WTC11 (cell line): ENCODE results near the gene ITPR3. TPM values are rescaled to one million over a fixed set of nuclear protein-coding genes. Genes with fewer than 3 reads are reported as not detected.

ENCODE experiments used
- ATAC-seq: fragments of 200-7000 bp; cut with Tn5 transposase; 2 replicates; pipeline ENCODE4 v1.10.0; 2021; ENCODE audit warnings: mild to moderate bottlenecking, moderate library complexity
- CTCF ChIA-PET: fragments of 300-600 bp; sonication (Branson Sonifier 250); formaldehyde crosslinking; loops from one replicate; lab custom pipeline; 2021; ENCODE audit warnings: antibody characterized with exemption; lab: Charles Lee
- POLR2A ChIA-PET: fragments of 350-600 bp; sonication (Branson Sonifier 250); formaldehyde crosslinking; loops from one replicate; lab custom pipeline; 2021; ENCODE audit warnings: antibody characterized with exemption; lab: Charles Lee
- DNase-seq: peaks from one replicate; pipeline ENCODE4 v3.0.0; 2021; ENCODE audit warnings: low spot score
- H3K27ac Mint-ChIP-seq: 2 replicates; pipeline ENCODE4 v1.8.0; 2021; ENCODE audit warnings: mixed read lengths
- H3K27me3 Mint-ChIP-seq: 2 replicates; pipeline ENCODE4 v1.8.0; 2021; ENCODE audit warnings: low read depth, mild to moderate bottlenecking, moderate library complexity, mixed read lengths
- H3K36me3 Mint-ChIP-seq: 2 replicates; pipeline ENCODE4 v1.8.0; 2021; ENCODE audit warnings: mixed read lengths
- H3K4me1 Mint-ChIP-seq: 2 replicates; pipeline ENCODE4 v1.8.0; 2022; ENCODE audit warnings: mixed read lengths
- H3K4me3 Mint-ChIP-seq: 2 replicates; pipeline ENCODE4 v1.8.0; 2021; ENCODE audit warnings: mild to moderate bottlenecking, moderate library complexity, mixed read lengths
- H3K9me3 Mint-ChIP-seq: 2 replicates; pipeline ENCODE4 v1.8.0; 2021; ENCODE audit warnings: mixed read lengths
- CBFB ChIP-seq: sonication (generic); formaldehyde crosslinking; IDR thresholded peaks from 2 replicates; pipeline ENCODE4 v1.8.1; 2022; ENCODE audit warnings: mild to moderate bottlenecking, low read depth, missing genetic modification reagents
- CREB1 ChIP-seq: sonication (generic); formaldehyde crosslinking; IDR thresholded peaks from 2 replicates; pipeline ENCODE4 v1.8.0; 2023; ENCODE audit warnings: mild to moderate bottlenecking, missing genetic modification reagents
- GRHL2 ChIP-seq: fragments of 250-450 bp; sonication (Bioruptor Pico); IDR thresholded peaks from 2 replicates; pipeline ENCODE4 v1.8.0; 2022; ENCODE audit warnings: mild to moderate bottlenecking, moderate library complexity; ENCODE audit not compliant: insufficient replicate concordance, severe bottlenecking
- JAZF1 ChIP-seq: fragments of 250-450 bp; sonication (Bioruptor Pico); IDR thresholded peaks from 2 replicates; pipeline ENCODE4 v1.9.0; 2021; ENCODE audit warnings: moderate library complexity, mild to moderate bottlenecking, inconsistent platforms
- NFATC4 ChIP-seq: fragments of 250-450 bp; sonication (Bioruptor Pico); IDR thresholded peaks from 2 replicates; pipeline ENCODE4 v1.9.0; 2021; ENCODE audit warnings: mild to moderate bottlenecking
- NFYB ChIP-seq: sonication (generic); formaldehyde crosslinking; conservative IDR thresholded peaks from 2 replicates; pipeline ENCODE4 v1.8.0; 2022; ENCODE audit warnings: low read depth, missing genetic modification reagents
- NR1H2 ChIP-seq: sonication (generic); formaldehyde crosslinking; IDR thresholded peaks from 2 replicates; pipeline ENCODE4 v1.9.0; 2021; ENCODE audit warnings: mild to moderate bottlenecking, moderate library complexity, missing genetic modification reagents
- OVOL2 ChIP-seq: fragments of 250-450 bp; sonication (Bioruptor Pico); IDR thresholded peaks from 2 replicates; pipeline ENCODE4 v1.9.0; 2021; ENCODE audit warnings: mild to moderate bottlenecking, borderline replicate concordance
- ZBTB21 ChIP-seq: sonication (generic); formaldehyde crosslinking; IDR thresholded peaks from 2 replicates; pipeline ENCODE4 v1.8.1; 2023; ENCODE audit warnings: mild to moderate bottlenecking, missing genetic modification reagents, borderline replicate concordance
- ZNF263 ChIP-seq: sonication (generic); formaldehyde crosslinking; IDR thresholded peaks from 2 replicates; pipeline ENCODE4 v1.8.1; 2022; ENCODE audit warnings: low read depth, mild to moderate bottlenecking, moderate library complexity, missing genetic modification reagents
- ZNF317 ChIP-seq: sonication (generic); formaldehyde crosslinking; IDR thresholded peaks from 2 replicates; pipeline ENCODE4 v1.8.1; 2023; ENCODE audit warnings: low read depth, mild to moderate bottlenecking, moderate library complexity, missing genetic modification reagents, borderline replicate concordance
- total RNA-seq: library from RNA; stranded (reverse); gene quantifications from 3 replicates; pipeline ENCODE4 v1.2.3, GENCODE V29; 2021
- TF ChIP-seq, protein P1 (sequence below): fragments of 250-450 bp; sonication (Bioruptor Pico); conservative IDR thresholded peaks from 2 replicates; pipeline ENCODE4 v1.9.0; 2021; ENCODE audit warnings: mild to moderate bottlenecking
- TF ChIP-seq, protein P2 (sequence below): sonication (generic); formaldehyde crosslinking; IDR thresholded peaks from 2 replicates; pipeline ENCODE4 v1.8.1; 2023; ENCODE audit warnings: mild to moderate bottlenecking, missing genetic modification reagents
- TF ChIP-seq, protein P3 (sequence below): sonication (generic); formaldehyde crosslinking; IDR thresholded peaks from 2 replicates; pipeline ENCODE4 v1.8.0; 2022; ENCODE audit warnings: missing genetic modification reagents
- TF ChIP-seq, protein P4 (sequence below): sonication (generic); formaldehyde crosslinking; IDR thresholded peaks from 2 replicates; pipeline ENCODE4 v1.8.1; 2022; ENCODE audit warnings: missing genetic modification reagents, borderline replicate concordance
- TF ChIP-seq, protein P5 (sequence below): fragments of 250-450 bp; sonication (Bioruptor Pico); IDR thresholded peaks from 2 replicates; pipeline ENCODE4 v1.8.0; 2021; ENCODE audit warnings: mild to moderate bottlenecking
- TF ChIP-seq, protein P6 (sequence below): sonication (generic); formaldehyde crosslinking; IDR thresholded peaks from 2 replicates; pipeline ENCODE4 v1.8.1; 2022; ENCODE audit warnings: mild to moderate bottlenecking, moderate library complexity, missing genetic modification reagents
- TF ChIP-seq, protein P7 (sequence below): fragments of 200-600 bp; IDR thresholded peaks from 2 replicates; pipeline ENCODE4 v1.8.0; 2022; ENCODE audit warnings: antibody characterized with exemption

The ITPR3 gene
- total RNA-seq, 1 experiment from 2014 or later, result 47.3 TPM

DNA sequence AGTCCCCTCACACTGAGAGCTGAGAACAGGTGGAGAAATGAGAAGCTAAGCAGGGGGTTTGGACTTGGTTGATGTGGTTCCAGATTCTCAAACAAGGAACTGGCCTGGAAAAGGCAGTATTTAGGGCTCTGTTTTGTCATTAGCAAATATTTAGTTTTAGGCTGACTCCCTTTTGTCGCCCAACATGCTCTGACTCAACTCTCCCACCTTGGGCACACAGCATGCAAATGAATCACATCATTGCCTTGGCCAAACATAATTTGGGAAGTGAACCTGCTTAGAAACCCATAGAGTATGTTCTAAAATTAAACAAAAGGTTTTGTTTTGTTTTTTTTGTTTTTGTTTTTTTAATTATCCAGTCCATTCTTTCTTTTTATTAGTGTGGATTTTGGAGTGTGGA lies 99.9 kb downstream of the ITPR3 start:
- ChIA-PET POLR2A (no interaction called here), CTCF (no interaction called here)
- no peaks in the 10 kb centered on the region for H3K36me3 Mint-ChIP-seq
- no peak overlapping the region for H3K27ac Mint-ChIP-seq
- TF ChIP-seq CREB1 (no peak), OVOL2 (no peak)
- TF ChIP-seq, protein P1, sequence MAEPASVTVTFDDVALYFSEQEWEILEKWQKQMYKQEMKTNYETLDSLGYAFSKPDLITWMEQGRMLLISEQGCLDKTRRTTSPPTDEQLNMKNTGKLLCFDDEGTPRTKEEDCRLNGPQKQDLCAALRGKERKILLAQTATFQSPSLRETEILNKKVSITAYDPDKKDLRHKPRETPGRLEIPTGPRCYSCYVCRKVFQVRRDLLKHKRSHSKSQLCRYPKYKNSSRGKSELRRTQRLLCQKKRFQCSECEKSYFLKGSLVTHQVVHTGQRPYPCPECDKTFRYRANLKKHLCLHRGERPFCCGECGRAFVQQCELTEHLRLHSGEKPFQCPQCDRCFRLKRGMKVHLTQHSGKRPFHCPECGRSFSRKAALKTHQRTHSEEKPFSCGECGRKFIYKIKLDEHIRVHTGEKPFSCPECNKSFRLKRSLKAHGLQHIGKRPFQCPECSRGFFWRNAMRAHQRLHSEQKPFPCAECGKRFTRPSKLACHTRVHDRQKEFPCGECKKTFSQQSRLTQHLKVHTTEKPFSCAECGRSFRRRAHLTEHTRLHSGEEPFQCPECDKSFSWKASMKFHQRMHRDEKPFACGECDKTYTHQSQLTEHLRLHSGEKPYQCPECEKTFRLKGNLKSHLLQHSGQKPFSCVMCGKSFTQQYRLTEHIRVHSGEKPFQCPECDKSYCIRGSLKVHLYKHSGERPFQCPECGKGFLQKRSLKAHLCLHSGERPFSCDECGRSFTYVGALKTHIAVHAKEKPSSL, result no peak
- no peak for DNase-seq
- peaks cover 25% of the 10 kb centered on the region for H3K4me1 Mint-ChIP-seq
- H3K27me3 Mint-ChIP-seq, result peaks cover 4% of the 10 kb centered on the region; the same call in 1 of the 2 replicates
- H3K4me3 Mint-ChIP-seq, result no peak overlapping the region
- H3K9me3 Mint-ChIP-seq, result no peaks in the 10 kb centered on the region
- ATAC-seq, result no peak

DNA sequence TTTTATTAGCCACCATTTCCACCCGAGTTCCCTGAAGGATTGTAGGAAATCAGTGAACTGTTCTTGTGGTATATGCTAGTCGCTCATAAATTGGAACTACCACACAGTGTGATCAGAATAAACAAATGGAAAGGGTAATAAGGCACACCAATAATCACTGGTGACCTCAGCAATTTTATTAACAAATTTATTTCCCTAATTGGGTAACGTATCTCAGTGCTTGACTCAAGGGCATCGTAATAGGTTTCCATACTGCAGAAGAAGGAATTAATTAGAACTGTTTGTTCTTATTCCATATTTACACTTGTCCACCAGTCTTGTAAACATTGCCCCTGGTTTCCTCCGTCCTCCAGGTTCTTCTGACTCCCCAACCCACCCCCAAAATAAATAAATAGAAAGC lies 100.4 kb downstream of the ITPR3 start:
- ATAC-seq, result no peak
- H3K27me3 Mint-ChIP-seq, result peaks cover 4% of the 10 kb centered on the region; the same call in 1 of the 2 replicates
- H3K9me3 Mint-ChIP-seq, result no peaks in the 10 kb centered on the region
- TF ChIP-seq, protein P2, sequence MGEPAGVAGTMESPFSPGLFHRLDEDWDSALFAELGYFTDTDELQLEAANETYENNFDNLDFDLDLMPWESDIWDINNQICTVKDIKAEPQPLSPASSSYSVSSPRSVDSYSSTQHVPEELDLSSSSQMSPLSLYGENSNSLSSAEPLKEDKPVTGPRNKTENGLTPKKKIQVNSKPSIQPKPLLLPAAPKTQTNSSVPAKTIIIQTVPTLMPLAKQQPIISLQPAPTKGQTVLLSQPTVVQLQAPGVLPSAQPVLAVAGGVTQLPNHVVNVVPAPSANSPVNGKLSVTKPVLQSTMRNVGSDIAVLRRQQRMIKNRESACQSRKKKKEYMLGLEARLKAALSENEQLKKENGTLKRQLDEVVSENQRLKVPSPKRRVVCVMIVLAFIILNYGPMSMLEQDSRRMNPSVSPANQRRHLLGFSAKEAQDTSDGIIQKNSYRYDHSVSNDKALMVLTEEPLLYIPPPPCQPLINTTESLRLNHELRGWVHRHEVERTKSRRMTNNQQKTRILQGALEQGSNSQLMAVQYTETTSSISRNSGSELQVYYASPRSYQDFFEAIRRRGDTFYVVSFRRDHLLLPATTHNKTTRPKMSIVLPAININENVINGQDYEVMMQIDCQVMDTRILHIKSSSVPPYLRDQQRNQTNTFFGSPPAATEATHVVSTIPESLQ, result no peak
- H3K4me3 Mint-ChIP-seq, result no peak overlapping the region
- H3K27ac Mint-ChIP-seq, result no peak overlapping the region
- no peaks in the 10 kb centered on the region for H3K36me3 Mint-ChIP-seq
- ChIA-PET CTCF (interaction anchor here (2.1 kb wide), 2 partner anchors 10 to 50 kb away, joined by 9 to 25 read pairs; partner anchors contain the start of gene UQCC2), POLR2A (no interaction called here)
- H3K4me1 Mint-ChIP-seq, result peaks cover 25% of the 10 kb centered on the region
- DNase-seq, result no peak

DNA sequence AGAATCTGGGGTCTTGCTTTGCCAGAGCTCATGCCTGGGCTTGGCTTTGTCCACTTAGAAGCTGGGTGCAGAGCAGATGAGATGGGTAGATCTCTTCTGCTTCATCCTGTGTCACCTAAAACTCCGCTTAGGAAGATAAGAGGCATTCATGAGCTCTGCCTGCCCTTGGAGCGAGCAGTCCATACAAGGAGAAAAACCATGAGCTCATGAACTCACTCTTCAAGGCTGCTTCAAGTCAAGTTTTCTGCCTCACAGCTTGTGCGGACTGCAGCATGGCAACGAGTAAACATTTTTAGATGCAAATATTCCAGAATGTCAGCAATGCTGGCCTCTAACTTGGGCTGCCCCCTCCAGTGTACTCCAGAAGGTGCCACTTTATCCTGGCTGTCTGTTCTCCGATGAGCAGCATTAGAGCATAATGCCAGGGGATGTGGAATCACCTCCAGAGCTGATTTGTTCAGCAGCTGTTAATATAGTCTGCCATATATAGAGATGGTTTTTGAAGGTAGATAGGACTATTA lies 101.0 kb downstream of the ITPR3 start:
- ChIA-PET CTCF (interaction anchor here (1.0 to 2.1 kb wide), 5 partner anchors 8 to 132 kb away, joined by 3 to 25 read pairs (median 5); partner anchors contain the start of gene UQCC2), POLR2A (no interaction called here)
- Mint-ChIP-seq H3K27ac (no peak overlapping the region), H3K9me3 (no peaks in the 10 kb centered on the region), H3K4me3 (no peak overlapping the region), H3K36me3 (no peaks in the 10 kb centered on the region), H3K4me1 (peaks cover 21% of the 10 kb centered on the region), H3K27me3 (peaks cover 4% of the 10 kb centered on the region; the same call in 1 of the 2 replicates)
- no peak for DNase-seq
- ATAC-seq, result no peak
- no peak for TF ChIP-seq NR1H2 (CRISPR knock-in tag)
- TF ChIP-seq ZBTB21 (CRISPR knock-in tag), result no peak
- TF ChIP-seq, protein P3, sequence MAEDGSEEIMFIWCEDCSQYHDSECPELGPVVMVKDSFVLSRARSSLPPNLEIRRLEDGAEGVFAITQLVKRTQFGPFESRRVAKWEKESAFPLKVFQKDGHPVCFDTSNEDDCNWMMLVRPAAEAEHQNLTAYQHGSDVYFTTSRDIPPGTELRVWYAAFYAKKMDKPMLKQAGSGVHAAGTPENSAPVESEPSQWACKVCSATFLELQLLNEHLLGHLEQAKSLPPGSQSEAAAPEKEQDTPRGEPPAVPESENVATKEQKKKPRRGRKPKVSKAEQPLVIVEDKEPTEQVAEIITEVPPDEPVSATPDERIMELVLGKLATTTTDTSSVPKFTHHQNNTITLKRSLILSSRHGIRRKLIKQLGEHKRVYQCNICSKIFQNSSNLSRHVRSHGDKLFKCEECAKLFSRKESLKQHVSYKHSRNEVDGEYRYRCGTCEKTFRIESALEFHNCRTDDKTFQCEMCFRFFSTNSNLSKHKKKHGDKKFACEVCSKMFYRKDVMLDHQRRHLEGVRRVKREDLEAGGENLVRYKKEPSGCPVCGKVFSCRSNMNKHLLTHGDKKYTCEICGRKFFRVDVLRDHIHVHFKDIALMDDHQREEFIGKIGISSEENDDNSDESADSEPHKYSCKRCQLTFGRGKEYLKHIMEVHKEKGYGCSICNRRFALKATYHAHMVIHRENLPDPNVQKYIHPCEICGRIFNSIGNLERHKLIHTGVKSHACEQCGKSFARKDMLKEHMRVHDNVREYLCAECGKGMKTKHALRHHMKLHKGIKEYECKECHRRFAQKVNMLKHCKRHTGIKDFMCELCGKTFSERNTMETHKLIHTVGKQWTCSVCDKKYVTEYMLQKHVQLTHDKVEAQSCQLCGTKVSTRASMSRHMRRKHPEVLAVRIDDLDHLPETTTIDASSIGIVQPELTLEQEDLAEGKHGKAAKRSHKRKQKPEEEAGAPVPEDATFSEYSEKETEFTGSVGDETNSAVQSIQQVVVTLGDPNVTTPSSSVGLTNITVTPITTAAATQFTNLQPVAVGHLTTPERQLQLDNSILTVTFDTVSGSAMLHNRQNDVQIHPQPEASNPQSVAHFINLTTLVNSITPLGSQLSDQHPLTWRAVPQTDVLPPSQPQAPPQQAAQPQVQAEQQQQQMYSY (CRISPR knock-in tag), result no peak
- TF ChIP-seq JAZF1 (CRISPR knock-in tag), result no peak
- TF ChIP-seq, protein P4, sequence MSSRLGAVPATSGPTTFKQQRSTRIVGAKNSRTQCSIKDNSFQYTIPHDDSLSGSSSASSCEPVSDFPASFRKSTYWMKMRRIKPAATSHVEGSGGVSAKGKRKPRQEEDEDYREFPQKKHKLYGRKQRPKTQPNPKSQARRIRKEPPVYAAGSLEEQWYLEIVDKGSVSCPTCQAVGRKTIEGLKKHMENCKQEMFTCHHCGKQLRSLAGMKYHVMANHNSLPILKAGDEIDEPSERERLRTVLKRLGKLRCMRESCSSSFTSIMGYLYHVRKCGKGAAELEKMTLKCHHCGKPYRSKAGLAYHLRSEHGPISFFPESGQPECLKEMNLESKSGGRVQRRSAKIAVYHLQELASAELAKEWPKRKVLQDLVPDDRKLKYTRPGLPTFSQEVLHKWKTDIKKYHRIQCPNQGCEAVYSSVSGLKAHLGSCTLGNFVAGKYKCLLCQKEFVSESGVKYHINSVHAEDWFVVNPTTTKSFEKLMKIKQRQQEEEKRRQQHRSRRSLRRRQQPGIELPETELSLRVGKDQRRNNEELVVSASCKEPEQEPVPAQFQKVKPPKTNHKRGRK (CRISPR knock-in tag), result no peak
- TF ChIP-seq, protein P5, sequence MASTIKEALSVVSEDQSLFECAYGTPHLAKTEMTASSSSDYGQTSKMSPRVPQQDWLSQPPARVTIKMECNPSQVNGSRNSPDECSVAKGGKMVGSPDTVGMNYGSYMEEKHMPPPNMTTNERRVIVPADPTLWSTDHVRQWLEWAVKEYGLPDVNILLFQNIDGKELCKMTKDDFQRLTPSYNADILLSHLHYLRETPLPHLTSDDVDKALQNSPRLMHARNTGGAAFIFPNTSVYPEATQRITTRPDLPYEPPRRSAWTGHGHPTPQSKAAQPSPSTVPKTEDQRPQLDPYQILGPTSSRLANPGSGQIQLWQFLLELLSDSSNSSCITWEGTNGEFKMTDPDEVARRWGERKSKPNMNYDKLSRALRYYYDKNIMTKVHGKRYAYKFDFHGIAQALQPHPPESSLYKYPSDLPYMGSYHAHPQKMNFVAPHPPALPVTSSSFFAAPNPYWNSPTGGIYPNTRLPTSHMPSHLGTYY (CRISPR knock-in tag), result no peak
- no peak for TF ChIP-seq NFYB
- TF ChIP-seq, protein P6, sequence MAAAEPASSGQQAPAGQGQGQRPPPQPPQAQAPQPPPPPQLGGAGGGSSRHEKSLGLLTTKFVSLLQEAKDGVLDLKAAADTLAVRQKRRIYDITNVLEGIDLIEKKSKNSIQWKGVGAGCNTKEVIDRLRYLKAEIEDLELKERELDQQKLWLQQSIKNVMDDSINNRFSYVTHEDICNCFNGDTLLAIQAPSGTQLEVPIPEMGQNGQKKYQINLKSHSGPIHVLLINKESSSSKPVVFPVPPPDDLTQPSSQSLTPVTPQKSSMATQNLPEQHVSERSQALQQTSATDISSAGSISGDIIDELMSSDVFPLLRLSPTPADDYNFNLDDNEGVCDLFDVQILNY, result no peak
- no peak for TF ChIP-seq CBFB (CRISPR knock-in tag)
- no peak for TF ChIP-seq GRHL2 (CRISPR knock-in tag)
- no peak for TF ChIP-seq NFATC4
- TF ChIP-seq ZNF317, result no peak
- TF ChIP-seq, protein P7, sequence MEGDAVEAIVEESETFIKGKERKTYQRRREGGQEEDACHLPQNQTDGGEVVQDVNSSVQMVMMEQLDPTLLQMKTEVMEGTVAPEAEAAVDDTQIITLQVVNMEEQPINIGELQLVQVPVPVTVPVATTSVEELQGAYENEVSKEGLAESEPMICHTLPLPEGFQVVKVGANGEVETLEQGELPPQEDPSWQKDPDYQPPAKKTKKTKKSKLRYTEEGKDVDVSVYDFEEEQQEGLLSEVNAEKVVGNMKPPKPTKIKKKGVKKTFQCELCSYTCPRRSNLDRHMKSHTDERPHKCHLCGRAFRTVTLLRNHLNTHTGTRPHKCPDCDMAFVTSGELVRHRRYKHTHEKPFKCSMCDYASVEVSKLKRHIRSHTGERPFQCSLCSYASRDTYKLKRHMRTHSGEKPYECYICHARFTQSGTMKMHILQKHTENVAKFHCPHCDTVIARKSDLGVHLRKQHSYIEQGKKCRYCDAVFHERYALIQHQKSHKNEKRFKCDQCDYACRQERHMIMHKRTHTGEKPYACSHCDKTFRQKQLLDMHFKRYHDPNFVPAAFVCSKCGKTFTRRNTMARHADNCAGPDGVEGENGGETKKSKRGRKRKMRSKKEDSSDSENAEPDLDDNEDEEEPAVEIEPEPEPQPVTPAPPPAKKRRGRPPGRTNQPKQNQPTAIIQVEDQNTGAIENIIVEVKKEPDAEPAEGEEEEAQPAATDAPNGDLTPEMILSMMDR, result no peak
- no peak for TF ChIP-seq ZNF263 (CRISPR knock-in tag)
